ENCODE results near the gene ABCA4. TPM values are rescaled to one million over a fixed set of nuclear protein-coding genes. Genes with fewer than 3 reads are reported as not detected.

Gene ABCA4
- total and polyA plus RNA-seq, 2 donors (not counting 3 experiments of a cell fraction or from before 2014, with no cell fraction given), result 2.3 to 4.9 TPM

DNA sequence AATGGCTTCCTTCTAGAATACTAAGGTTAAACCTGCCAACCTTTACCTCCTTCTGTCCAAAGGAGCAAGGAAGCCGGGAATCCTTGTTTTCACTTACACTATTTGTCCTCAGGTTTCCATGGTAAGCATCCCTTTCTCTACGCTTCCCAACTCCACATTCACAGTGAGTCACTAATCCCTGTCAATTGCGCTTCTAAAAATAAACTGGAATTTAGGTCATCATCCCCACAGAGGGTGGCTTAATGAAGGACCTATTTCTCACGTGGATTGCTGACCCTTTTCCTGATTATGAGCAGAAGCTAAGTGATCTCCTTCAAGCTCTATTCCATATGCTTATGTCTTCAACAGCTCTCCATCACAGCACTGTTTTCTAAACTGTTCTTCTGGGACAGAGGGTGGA, 39.9 kb upstream of the ABCA4 start:
- no peak overlapping the region for H3K9ac ChIP-seq (replicated peaks; ENCODE audit: extremely low read depth, insufficient read depth, low read length)
- no peak for FAIRE-seq

More for the DNA sequence above, 39.9 kb upstream of the ABCA4 start:
- CTCF ChIA-PET, result interaction anchor here (1.0 to 4.3 kb wide), 4 partner anchors 90 to 175 kb away, joined by 3 to 26 read pairs (median 6); no protein-coding TSS in a partner anchor
- Histone ChIP-seq H3K9me1 (replicated peaks; ENCODE audit: control insufficient read depth, extremely low read depth, insufficient read depth, low read length) (no peaks in the 10 kb centered on the region), H3K36me3 (ENCODE audit: control insufficient read depth in 2 of 2, extremely low read depth in 1 of 2, insufficient read depth in 2 of 2, low read length in 2 of 2) (no peaks in the 10 kb centered on the region), H3K27me3 (ENCODE audit: control insufficient read depth in 2 of 2, insufficient read depth in 2 of 2, low read length in 2 of 2) (no peaks in the 10 kb centered on the region), H3K4me3 (replicated peaks in 1 of 3; ENCODE audit: insufficient read depth in 1 of 3, low read depth in 1 of 3, low read length in 3 of 3) (no peak overlapping the region), H2AFZ (ENCODE audit: low read depth, low read length) (no peak overlapping the region), H3K27ac (ENCODE audit: insufficient read depth, low read depth, low read length) (peak overlapping the region; percentile 23), H3K4me2 (ENCODE audit: insufficient read depth, low read length) (no peak overlapping the region), H4K20me1 (replicated peaks; ENCODE audit: control insufficient read depth, extremely low read depth, insufficient read depth, low read length) (no peaks in the 10 kb centered on the region), H3K9me3 (replicated peaks; ENCODE audit: control insufficient read depth, insufficient read depth, low read length) (no peaks in the 10 kb centered on the region), H3K79me2 (ENCODE audit: control insufficient read depth, insufficient read depth, low read length) (no peaks in the 10 kb centered on the region), H3K4me1 (ENCODE audit: control insufficient read depth, extremely low read depth, insufficient read depth, low read length) (peaks cover 5% of the 10 kb centered on the region)
- TF ChIP-seq MYC (IDR thresholded peaks at IDR 0.05; ENCODE audit: low read depth, low read length), result no peak
- TF ChIP-seq GATA2 (IDR thresholded peaks at IDR 0.05; ENCODE audit: insufficient read depth, insufficient read length, low read depth, low read length), result no peak
- TF ChIP-seq, protein P1, sequence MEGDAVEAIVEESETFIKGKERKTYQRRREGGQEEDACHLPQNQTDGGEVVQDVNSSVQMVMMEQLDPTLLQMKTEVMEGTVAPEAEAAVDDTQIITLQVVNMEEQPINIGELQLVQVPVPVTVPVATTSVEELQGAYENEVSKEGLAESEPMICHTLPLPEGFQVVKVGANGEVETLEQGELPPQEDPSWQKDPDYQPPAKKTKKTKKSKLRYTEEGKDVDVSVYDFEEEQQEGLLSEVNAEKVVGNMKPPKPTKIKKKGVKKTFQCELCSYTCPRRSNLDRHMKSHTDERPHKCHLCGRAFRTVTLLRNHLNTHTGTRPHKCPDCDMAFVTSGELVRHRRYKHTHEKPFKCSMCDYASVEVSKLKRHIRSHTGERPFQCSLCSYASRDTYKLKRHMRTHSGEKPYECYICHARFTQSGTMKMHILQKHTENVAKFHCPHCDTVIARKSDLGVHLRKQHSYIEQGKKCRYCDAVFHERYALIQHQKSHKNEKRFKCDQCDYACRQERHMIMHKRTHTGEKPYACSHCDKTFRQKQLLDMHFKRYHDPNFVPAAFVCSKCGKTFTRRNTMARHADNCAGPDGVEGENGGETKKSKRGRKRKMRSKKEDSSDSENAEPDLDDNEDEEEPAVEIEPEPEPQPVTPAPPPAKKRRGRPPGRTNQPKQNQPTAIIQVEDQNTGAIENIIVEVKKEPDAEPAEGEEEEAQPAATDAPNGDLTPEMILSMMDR (IDR thresholded peaks at IDR 0.05; ENCODE audit: extremely low read depth in 1 of 2, insufficient read depth in 1 of 2, low read depth in 1 of 2, low read length in 2 of 2), result no peak
- TF ChIP-seq FOS (IDR thresholded peaks at IDR 0.05; ENCODE audit: borderline replicate concordance, insufficient read depth, low read length), result peak; percentile 22
- no peak for TF ChIP-seq POLR2AphosphoS5 (IDR thresholded peaks at IDR 0.05; ENCODE audit: insufficient read depth, low read depth, low read length)
- TF ChIP-seq, protein P2, sequence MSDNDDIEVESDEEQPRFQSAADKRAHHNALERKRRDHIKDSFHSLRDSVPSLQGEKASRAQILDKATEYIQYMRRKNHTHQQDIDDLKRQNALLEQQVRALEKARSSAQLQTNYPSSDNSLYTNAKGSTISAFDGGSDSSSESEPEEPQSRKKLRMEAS (IDR thresholded peaks at IDR 0.05; ENCODE audit: insufficient read depth, insufficient read length), result no peak
- TF ChIP-seq EZH2 (IDR thresholded peaks at IDR 0.05; ENCODE audit: borderline replicate concordance, low read depth, low read length, severe bottlenecking), result no peak
- no peak for TF ChIP-seq POLR2A (IDR thresholded peaks at IDR 0.05; ENCODE audit: low read depth, low read length)
- TF ChIP-seq JUN (IDR thresholded peaks at IDR 0.05; ENCODE audit: borderline replicate concordance, insufficient read depth, insufficient read length, low read depth), result peak; percentile 84
- dilution Hi-C loops (cut with MboI; ENCODE audit: extremely low pct_ligation_motif_present, low sequenced_read_pairs) (no loop called here), intact Hi-C loops (cut with micrococcal nuclease) (loop anchor here (1.0 to 5.0 kb wide), 5 partner anchors 69 to 166 kb away; no protein-coding TSS in a partner anchor)
- POLR2A ChIA-PET, result interaction anchor here (0.9 kb wide), 1 partner anchor 92 kb away, joined by 3 read pairs; no protein-coding TSS in a partner anchor
- BruUV-seq (replicated peaks), result no TSS peak
- DNase-seq (ENCODE audit: low read depth, low spot score), result peak; percentile 76

Data from endothelial cell of umbilical vein (primary cell).